Bronchial smooth muscle cell (primary cell): ENCODE measurements around the gene LY6G6C. TPM values are rescaled to one million over a fixed set of nuclear protein-coding genes. Genes with fewer than 3 reads are reported as not detected.

Experiments used
- total RNA-seq: library from RNA; depleted of rRNA; stranded (reverse); fragments of >200 nt; gene quantifications from 2 replicates; pipeline ENCODE4 v1.2.1, GENCODE V29; 2014

LY6G6C gene
- total RNA-seq = not detected in 2 replicates

GRCh38 chr6:31721351-31722020, at the start of gene LY6G6C:
TSS of gene LY6G6C (minus strand) at chr6:31721746. CDS start at chr6:31721679, 67 bp downstream.

GRCh38 chr6:31762356-31762755, 40.8 kb upstream of the LY6G6C start, which contains the start of gene SAPCD1:
TSS of gene SAPCD1 (plus strand) at chr6:31762656. CDS start at chr6:31763055, 399 bp downstream.

GRCh38 chr6:31739639-31740396, 18.3 kb upstream of the LY6G6C start, which contains the start of gene MSH5:
TSS of gene MSH5 (plus strand) at chr6:31740005. CDS start at chr6:31740467, 462 bp downstream.

GRCh38 chr6:31736021-31736767, 14.6 kb upstream of the LY6G6C start, which contains the start of gene CLIC1:
TSS of gene CLIC1 (minus strand) at chr6:31736530. CDS start at chr6:31736300, 230 bp downstream.

GRCh38 chr6:31728767-31729514, 7.4 kb upstream of the LY6G6C start, which contains the start of gene DDAH2:
TSS of gene DDAH2 (minus strand) at chr6:31729299. CDS start at chr6:31729161, 138 bp downstream.

GRCh38 chr6:31723245-31723979, 1.9 kb upstream of the LY6G6C start, which contains the start of gene MPIG6B:
TSS of gene MPIG6B (plus strand) at chr6:31723373. CDS start at chr6:31723384, 11 bp downstream.

GRCh38 chr6:31715022-31715958, 6.3 kb downstream of the LY6G6C start, which contains the start of gene LY6G6D:
TSS of gene LY6G6D (plus strand) at chr6:31715348. CDS start at chr6:31715356, 8 bp downstream.

GRCh38 chr6:31706599-31706998, 14.9 kb downstream of the LY6G6C start, which contains the start of gene LY6G6F:
TSS of gene LY6G6F (plus strand) at chr6:31706866. CDS start at chr6:31706907, 41 bp downstream.

GRCh38 chr6:31702819-31703716, 18.5 kb downstream of the LY6G6C start, which contains the start of gene ABHD16A:
TSS of gene ABHD16A (minus strand) at chr6:31703324. CDS start at chr6:31703281, 43 bp downstream.

GRCh38 chr6:31680226-31681134, 41.1 kb downstream of the LY6G6C start, which contains the start of gene LY6G5C:
TSS of gene LY6G5C (minus strand) at chr6:31681067. CDS start at chr6:31680373, 694 bp downstream.

GRCh38 chr6:31669676-31670075, 51.9 kb downstream of the LY6G6C start, which contains the start of gene LY6G5B:
TSS of gene LY6G5B (plus strand) at chr6:31669976. CDS start at chr6:31670951, 975 bp downstream.

Other genes with a start within 250 kb of the LY6G6C start
- 3.1 and 6.1 TPM in 2 replicates for gene MICB, start 223.6 kb downstream of the LY6G6C start, total RNA-seq
- not detected in 2 replicates for gene MCCD1, start 192.8 kb downstream of the LY6G6C start, total RNA-seq
- 324 and 339 TPM in 2 replicates for gene DDX39B, start 179.7 kb downstream of the LY6G6C start, total RNA-seq
- gene ATP6V1G2, start 175.1 kb downstream of the LY6G6C start, total RNA-seq = 8.9 and 10.4 TPM in 2 replicates
- 32.9 and 39.4 TPM in 2 replicates for gene NFKBIL1, start 174.1 kb downstream of the LY6G6C start, total RNA-seq
- gene LTA, start 149.5 kb downstream of the LY6G6C start, total RNA-seq = not detected in 2 replicates
- not detected in 2 replicates for gene TNF, start 146.2 kb downstream of the LY6G6C start, total RNA-seq
- gene LTB, start 139.3 kb downstream of the LY6G6C start, total RNA-seq = not detected in 2 replicates
- gene LST1, start 135.5 kb downstream of the LY6G6C start, total RNA-seq = 0.09 and 0.32 TPM in 2 replicates
- gene NCR3, start 128.7 kb downstream of the LY6G6C start, total RNA-seq = not detected in 2 replicates
- gene AIF1, start 106.5 kb downstream of the LY6G6C start, total RNA-seq = not detected in 2 replicates
- gene PRRC2A, start 101.0 kb downstream of the LY6G6C start, total RNA-seq = 18.4 and 18.6 TPM in 2 replicates
- 81.1 and 90.6 TPM in 2 replicates for gene BAG6, start 69.1 kb downstream of the LY6G6C start, total RNA-seq
- 1.6 and 1.8 TPM in 2 replicates for gene APOM, start 65.9 kb downstream of the LY6G6C start, total RNA-seq
- 16.9 and 19.9 TPM in 2 replicates for gene C6orf47, start 61.0 kb downstream of the LY6G6C start, total RNA-seq
- gene GPANK1, start 56.7 kb downstream of the LY6G6C start, total RNA-seq = 12.2 and 14.3 TPM in 2 replicates
- 70.2 and 83.9 TPM in 2 replicates for gene CSNK2B, start 55.7 kb downstream of the LY6G6C start, total RNA-seq
- gene LY6G5B, start 51.8 kb downstream of the LY6G6C start, total RNA-seq = 2.2 and 4.0 TPM in 2 replicates
- 0.09 and 0.63 TPM in 2 replicates for gene LY6G5C, start 40.7 kb downstream of the LY6G6C start, total RNA-seq
- gene ABHD16A, start 18.4 kb downstream of the LY6G6C start, total RNA-seq = 54.5 and 96.4 TPM in 2 replicates
- gene LY6G6F, start 14.9 kb downstream of the LY6G6C start, total RNA-seq = not detected in 2 replicates
- gene LY6G6D, start 6.4 kb downstream of the LY6G6C start, total RNA-seq = 0.47 TPM in 1 of 2 replicates, not detected in the other
- not detected in 2 replicates for gene MPIG6B, start 1.6 kb upstream of the LY6G6C start, total RNA-seq
- gene DDAH2, start 7.6 kb upstream of the LY6G6C start, total RNA-seq = 152 and 207 TPM in 2 replicates
- 521 and 664 TPM in 2 replicates for gene CLIC1, start 14.8 kb upstream of the LY6G6C start, total RNA-seq
- gene MSH5, start 18.3 kb upstream of the LY6G6C start, total RNA-seq = 2.7 and 3.6 TPM in 2 replicates
- gene SAPCD1, start 40.9 kb upstream of the LY6G6C start, total RNA-seq = 0.26 and 1.3 TPM in 2 replicates
- gene VWA7, start 55.6 kb upstream of the LY6G6C start, total RNA-seq = 0.79 and 0.86 TPM in 2 replicates
- 28.1 and 36.1 TPM in 2 replicates for gene VARS1, start 74.0 kb upstream of the LY6G6C start, total RNA-seq
- 17.8 and 19.1 TPM in 2 replicates for gene LSM2, start 85.2 kb upstream of the LY6G6C start, total RNA-seq
- gene HSPA1L, start 93.5 kb upstream of the LY6G6C start, total RNA-seq = 1.7 and 2.3 TPM in 2 replicates
- gene HSPA1A, start 93.8 kb upstream of the LY6G6C start, total RNA-seq = 92.2 and 182 TPM in 2 replicates
- 149 and 280 TPM in 2 replicates for gene HSPA1B, start 106.0 kb upstream of the LY6G6C start, total RNA-seq
- 73.7 and 87.3 TPM in 2 replicates for gene NEU1, start 141.1 kb upstream of the LY6G6C start, total RNA-seq
- 0.52 TPM in 1 of 2 replicates, not detected in the other for gene SLC44A4, start 157.3 kb upstream of the LY6G6C start, total RNA-seq
- 76.3 and 106 TPM in 2 replicates for gene EHMT2, start 176.0 kb upstream of the LY6G6C start, total RNA-seq
- gene ZBTB12, start 180.3 kb upstream of the LY6G6C start, total RNA-seq = 9.6 and 14.6 TPM in 2 replicates
- gene C2, start 206.0 kb upstream of the LY6G6C start, total RNA-seq = 0.86 and 2.0 TPM in 2 replicates
- 33.7 and 56.8 TPM in 2 replicates for gene CFB, start 224.3 kb upstream of the LY6G6C start, total RNA-seq
- 81.3 and 85.3 TPM in 2 replicates for gene NELFE, start 237.2 kb upstream of the LY6G6C start, total RNA-seq
- gene SKIC2, start 237.4 kb upstream of the LY6G6C start, total RNA-seq = 55.6 and 56.4 TPM in 2 replicates